HT1080 (cell line): ENCODE results near the gene ATRIP. TPM values are rescaled to one million over a fixed set of nuclear protein-coding genes. Genes with fewer than 3 reads are reported as not detected.
A peak's percentile ranks its signal among the peaks of the same experiment; 100 is the strongest.
"Not testable (repeated sequence)": the region's sequence is repeated elsewhere in the genome, so short reads cannot be mapped to it uniquely, and the experiment has no call there.

Experiments used
- DNase-seq: peaks from one replicate; pipeline ENCODE4 v3.0.0-alpha.2; 2015; ENCODE audit warnings: low read depth
- polyA plus RNA-seq, 2 experiments: library from polyadenylated mRNA; depleted of rRNA; stranded (reverse); fragments of >200 nt; gene quantifications; 2 replicates each; pipeline ENCODE4 v1.2.3, GENCODE V29; 2015
- total RNA-seq: library from RNA; depleted of rRNA; stranded (reverse); fragments of >200 nt; shearing (Covaris generic); gene quantifications from 2 replicates; pipeline ENCODE4 v1.2.3, GENCODE V29; 2014; rRNA removed

ATRIP gene
- total RNA-seq, result 22.9 and 29.2 TPM in 2 replicates
- 9.0 and 9.7 TPM in 2 replicates for polyA plus RNA-seq (2015; cell fraction: cytosol; rRNA removed)
- polyA plus RNA-seq (2015; cell fraction: nucleus; rRNA removed), result 19.2 and 20.1 TPM in 2 replicates

GRCh38 chr3:48446425-48447193, at the start of gene ATRIP:
ATRIP (plus strand) TSS chr3:48446737; CDS start chr3:48446846, 109 bp downstream.
- DNase-seq, result peak; percentile 84

DNA sequence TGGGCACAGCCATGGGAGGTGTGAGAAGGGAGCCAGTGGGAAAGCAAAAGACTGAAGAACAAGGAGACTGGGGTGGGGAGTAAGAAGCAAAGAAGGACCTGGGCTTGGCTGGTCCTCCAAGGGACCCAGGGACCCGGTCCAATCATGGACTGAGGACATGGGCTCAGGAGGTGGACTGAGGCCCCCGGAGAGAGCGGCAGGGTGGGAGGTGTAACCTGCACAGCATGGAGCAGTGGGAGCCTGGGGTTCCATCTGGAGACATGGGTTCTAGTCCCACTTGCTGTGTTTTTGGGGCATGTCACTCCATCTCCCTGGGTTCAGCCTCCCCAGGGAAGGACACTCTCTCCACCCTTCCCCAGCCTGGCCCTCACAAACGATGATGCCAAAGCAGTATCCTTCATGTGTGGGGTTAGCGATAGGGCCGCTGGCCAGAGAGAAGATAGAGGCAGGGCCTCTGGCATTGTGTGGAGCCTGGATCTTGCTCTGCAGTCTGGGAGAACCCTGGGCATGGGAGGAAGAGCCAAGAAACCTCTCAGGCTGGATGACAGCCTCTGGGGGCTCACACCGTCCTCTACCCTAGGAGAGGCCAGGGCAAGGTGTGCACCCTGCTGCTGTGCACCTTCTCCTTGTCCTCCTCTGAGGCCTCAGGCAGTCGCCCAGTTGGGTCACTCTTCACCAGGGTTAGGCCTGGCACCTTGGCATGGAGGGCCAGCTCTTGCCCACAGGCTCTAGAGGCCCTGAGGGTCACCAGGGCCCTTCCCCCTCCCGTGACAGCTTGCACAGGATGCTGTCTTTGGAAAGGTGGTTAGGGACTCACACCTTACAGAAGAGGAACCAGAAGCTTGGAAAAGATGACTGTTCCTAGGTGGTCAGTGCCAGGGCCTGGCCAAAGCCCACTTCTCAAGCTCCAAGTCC, 48.5 kb upstream of the ATRIP start:
- no peak for DNase-seq

DNA sequence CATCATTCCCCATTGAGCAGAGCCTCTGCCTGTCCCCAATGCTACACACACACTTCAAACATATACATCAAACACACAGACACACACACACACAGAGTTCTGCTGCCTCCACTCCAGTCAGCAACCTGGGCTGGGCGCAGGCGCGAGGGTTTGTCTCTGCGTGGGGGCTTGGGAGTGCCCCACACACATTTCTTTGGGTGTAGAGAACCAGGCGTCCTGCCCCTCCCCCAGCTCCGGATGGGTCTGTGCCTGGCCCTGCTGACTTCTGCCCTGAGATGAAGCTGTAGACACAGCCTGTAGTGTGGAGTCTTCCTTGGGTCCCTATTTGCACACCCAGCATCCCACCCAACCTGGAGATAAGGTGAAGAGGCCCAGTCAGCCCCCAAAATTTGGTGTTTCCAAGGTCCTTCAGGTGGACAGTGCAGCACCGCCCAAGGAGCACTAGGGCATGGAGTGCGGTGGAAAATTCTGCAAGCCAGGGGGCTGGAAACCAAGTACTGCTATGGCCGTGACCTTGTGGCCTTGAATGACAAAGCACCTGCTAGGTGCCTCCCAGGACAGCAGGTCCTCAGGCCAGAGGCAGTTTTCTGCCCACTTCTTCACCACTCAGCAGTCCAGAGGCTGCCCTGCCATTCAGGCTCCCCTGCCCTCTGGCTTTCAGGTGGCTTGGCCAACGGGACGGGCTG, 47.7 kb upstream of the ATRIP start:
- DNase-seq, result no peak

DNA sequence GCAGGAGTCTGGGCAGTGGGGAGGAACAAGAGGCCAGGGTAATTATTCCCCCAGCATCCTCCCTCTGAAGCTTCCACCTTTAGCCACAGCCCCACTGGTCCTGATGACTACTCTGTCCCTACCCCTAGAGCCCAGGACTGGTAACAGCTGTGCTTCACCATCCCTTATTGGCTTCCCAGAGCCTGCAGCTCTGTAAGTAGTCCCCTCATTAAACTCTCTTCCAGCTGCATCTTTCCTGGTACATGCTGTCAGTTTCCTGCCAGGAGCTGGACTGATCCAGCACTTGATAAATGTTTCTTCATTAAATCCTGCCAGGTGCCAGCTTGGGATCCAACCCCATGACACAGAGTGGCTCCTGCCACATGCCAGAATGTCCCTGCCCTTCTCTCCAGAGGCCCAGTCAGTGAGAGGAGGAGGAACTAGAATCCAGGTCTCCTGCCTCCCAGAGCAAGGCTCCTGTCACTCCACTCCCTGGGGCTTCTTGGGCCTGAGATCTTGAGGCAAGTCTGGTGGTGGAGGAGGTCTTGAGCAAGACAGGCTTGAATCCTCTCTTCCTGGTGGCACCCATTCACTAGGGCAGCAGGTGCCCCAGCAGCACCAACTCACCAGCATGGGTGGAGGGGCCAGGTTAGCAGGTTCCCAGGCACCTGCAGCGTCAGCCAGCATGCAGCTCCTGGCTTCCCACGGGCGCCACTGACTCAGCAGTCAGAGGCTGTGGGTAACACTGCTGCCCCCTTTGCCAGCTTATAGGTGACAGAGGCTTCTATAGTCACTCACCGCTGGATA, 47.0 kb upstream of the ATRIP start:
- no peak for DNase-seq

GRCh38 chr3:48400824-48401433, 45.6 kb upstream of the ATRIP start:
- peak; percentile 55 for DNase-seq

GRCh38 chr3:48401434-48401901, 45.1 kb upstream of the ATRIP start:
- not testable (repeated sequence) for DNase-seq

DNA sequence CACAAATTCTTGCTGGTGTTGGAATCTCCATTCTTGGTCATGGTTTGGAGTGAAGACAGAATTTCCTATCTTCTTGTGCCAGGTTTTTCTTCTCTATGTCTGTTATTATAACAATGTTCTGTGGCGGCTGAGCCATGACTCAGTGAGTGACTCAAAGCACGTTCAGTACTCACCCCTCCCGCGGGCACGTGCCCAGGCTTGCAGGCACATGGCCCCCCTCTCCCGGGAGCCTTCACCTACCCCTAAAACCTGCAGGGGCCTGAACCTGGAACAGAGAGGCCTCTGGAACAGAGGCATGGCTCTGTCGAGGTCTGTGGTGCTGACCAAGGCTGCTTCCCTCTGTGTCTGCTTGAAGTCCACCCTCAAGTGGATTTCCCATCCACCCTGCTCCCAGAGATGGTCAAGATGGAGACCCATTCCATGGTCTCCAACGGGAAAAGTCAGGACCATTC, 44.2 kb upstream of the ATRIP start:
- DNase-seq, result peak; percentile 94

DNA sequence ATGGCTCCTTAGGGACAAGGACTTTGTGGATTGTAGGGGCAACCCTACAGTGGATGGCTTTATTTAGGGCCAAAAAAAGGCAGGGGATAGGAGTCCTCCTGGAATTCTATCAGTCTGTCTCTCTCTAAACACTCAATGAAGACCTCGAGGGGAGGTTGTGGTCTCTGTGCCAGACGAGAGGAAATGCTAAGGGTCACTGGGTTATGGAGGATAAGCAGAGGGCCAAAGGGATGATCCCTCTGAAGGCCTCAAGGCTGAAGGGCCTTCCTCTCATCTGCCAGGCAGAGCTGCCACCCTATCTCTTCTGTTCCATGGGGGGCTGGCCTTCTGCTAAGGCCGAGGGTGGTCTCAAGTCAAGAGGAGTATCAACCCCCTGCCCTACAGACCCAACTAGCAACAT, 43.6 kb upstream of the ATRIP start:
- DNase-seq, result no peak

GRCh38 chr3:48403533-48404439, 42.8 kb upstream of the ATRIP start:
- no peak for DNase-seq

DNA sequence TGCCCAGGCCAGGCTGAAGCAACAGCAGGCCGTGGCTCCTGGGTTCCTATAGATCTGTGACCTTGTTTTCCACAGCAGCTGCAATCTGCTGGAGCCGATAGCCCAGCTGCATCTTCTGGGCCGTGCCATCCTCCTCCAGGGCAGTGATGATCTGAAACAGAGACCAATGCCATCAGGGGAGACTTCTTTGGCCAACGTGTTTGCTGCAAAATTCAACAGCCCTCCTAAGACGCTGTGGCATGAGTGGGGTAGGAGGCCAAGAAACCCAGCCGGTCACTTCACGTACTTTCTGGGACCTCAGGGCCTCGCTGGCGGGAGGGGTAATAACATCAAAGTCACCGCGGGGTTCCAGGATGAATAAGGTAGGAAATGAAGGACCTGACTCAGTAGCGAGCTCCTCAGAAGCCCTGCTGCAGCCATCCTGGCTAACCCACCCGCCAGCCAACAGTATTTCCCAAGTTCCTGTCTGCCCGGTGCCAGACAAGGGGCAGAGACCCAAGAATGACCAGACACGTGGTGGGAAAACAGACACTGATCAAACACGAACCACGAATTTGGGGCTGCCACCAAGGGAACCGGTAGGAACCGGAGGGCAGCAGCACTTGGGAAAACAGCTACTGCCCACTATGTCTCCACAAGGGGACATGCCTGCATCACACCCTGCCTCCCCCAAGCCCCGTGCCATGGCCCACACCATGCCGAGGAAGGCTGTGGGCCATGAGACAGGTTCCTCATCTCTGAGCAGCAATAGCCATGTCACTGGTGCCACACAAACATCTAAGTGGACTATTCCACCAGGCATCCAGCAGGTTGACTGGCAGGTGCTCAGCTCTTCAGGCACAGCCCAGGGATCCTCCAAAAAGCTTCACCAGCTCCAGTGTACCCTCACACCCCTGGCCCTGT, 41.8 kb upstream of the ATRIP start:
- no peak for DNase-seq

GRCh38 chr3:48405343-48405881, 41.1 kb upstream of the ATRIP start:
- DNase-seq, result no peak

DNA sequence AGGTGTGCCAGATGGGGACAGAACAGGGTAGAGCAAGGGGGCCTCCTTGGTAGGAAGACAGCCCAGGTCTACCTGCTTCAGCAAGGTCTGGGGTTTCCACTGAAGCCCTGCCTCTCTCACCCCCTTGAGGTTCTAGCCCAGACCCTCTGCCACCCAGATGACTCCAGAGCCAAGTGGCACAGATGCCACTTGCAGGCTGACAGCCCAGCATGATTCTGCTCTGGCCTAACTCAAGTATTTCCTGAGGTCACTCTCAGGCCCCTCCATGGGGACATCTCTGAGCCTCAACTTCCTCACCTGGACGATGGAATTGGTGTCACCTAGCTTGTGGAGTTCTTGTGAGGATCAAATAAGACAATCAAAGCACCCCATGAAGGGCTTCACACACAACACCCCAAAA, 40.6 kb upstream of the ATRIP start:
- DNase-seq, result no peak

DNA sequence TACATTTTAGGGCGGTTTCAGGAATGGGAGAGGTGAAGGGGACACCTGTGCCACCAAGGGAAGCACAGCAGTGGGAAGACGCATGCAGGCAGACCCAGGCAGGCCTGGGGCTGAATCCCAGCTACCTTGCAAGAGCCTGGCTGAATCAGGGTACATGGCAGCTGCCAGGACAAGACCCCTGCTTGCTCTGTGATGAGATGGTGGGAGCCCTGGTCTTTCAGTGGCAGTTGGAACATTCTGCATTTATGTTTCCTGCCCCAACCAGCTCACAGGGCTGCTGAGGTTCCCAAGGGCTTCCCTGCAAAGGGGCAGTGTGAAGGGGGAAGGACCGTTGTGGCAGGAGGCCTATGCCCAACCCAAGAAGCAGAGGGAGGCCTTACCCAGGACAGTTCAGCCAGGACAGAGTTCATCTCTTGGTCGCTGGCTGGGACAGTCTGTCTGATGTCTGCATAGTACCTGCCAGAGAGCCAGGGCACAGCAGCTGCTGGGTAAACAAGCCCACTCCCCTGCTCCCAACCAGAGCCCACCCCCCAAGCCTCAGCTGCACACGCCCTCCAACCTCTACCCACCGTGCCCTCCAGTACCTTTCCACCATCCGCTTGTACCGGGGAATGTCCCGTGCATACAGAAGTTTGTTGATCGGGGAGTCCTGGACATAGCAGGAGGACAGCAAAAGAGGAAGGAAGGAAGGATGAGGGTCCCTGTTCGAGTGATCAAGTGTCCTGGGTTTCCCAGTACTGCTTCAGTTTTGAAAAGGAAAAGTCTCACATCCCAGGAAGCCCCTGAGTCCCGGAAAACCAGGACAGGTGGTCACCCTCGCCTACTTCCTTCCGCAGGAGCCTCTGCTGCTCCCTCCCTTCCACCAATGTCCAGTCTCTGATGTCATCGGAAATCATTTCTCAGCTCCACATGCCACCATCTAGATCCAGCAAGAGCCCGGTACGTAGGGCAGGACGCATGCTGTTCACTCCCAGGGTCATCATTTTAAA, 39.8 kb upstream of the ATRIP start:
- no peak for DNase-seq

GRCh38 chr3:48407542-48408099, 38.9 kb upstream of the ATRIP start:
- no peak for DNase-seq

DNA sequence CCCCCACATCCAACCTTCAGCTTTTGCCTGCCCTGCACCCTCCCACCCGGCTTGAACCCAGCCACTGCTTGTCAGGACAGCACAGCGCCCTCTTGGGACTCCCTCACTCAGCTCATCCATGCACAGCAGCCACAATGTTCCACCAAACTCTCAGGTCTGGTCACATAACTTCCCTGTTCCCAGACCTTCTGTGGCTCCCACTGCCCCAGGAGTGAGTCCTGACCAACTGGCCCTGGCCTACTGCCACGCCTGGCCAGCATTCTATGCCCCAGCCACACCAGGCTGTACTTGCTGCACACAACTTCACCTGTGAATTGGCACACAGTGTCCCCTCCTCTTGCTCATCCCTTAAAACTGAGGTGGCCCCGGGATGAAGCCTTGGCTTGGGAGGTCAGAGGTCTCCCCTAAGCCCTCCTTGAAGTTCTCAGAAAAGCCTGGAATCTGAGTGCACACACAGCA, 37.7 kb upstream of the ATRIP start:
- DNase-seq, result no peak
